Measurements from ENCODE around the gene THSD4. TPM values are rescaled to one million over a fixed set of nuclear protein-coding genes. Genes with fewer than 3 reads are reported as not detected.

THSD4 gene
- total and polyA plus RNA-seq, 2 of the 8 experiments (the other 6 are each of a cell fraction or from before 2014, with no cell fraction given): 2.5 to 6.2 TPM

GRCh38 chr15:71306538-71306937 is 191.3 kb downstream of the THSD4 start:
- H3K18ac ChIP-seq (ENCODE audit: extremely low read depth, low read length): no peak overlapping the region
- no peak overlapping the region for H3K23ac ChIP-seq (ENCODE audit: insufficient read length)
- H3K36me3 ChIP-seq (ENCODE audit: control insufficient read depth in 2 of 4, insufficient read depth in 4 of 4, low read length in 3 of 4): no peaks in the 10 kb centered on the region
- 0 out of 7 replicates have a peak, but pooled peaks cover 0 to 3% (median 0%) of the 10 kb centered on the region in 4 experiments for H3K4me1 ChIP-seq (replicated peaks in 1 of 4; ENCODE audit: control insufficient read depth in 3 of 4, insufficient read depth in 4 of 4, low read length in 3 of 4)
- H3K79me1 ChIP-seq (ENCODE audit: low read depth, low read length): no peaks in the 10 kb centered on the region
- no peak overlapping the region for H3K4ac ChIP-seq (replicated peaks; ENCODE audit: insufficient read length, low read depth, low read length)
- H4K5ac ChIP-seq (ENCODE audit: insufficient read length, low read depth, low read length): no peak overlapping the region
- no peaks in the 10 kb centered on the region for H4K20me1 ChIP-seq (replicated peaks in 1 of 2; ENCODE audit: control insufficient read depth in 1 of 2, insufficient read depth in 2 of 2, low read length in 2 of 2)
- H4K91ac ChIP-seq (replicated peaks; ENCODE audit: insufficient read length, low read length): no peak overlapping the region
- H3K79me2 ChIP-seq (ENCODE audit: control insufficient read depth in 1 of 2, insufficient read depth in 2 of 2, low read length in 2 of 2): no peaks in the 10 kb centered on the region
- H3K27ac ChIP-seq (ENCODE audit: low read depth, low read length): no peak overlapping the region
- H2AK5ac ChIP-seq (ENCODE audit: low read depth, low read length): no peak overlapping the region
- no peak overlapping the region for H2BK5ac ChIP-seq (ENCODE audit: low read depth, low read length)
- H3K9ac ChIP-seq (replicated peaks in 1 of 4; ENCODE audit: extremely low read depth in 1 of 4, low read depth in 3 of 4, low read length in 3 of 4): no peak overlapping the region
- FAIRE-seq (no peak), DNase-seq (ENCODE audit: low read depth in 1 of 2, low spot score in 2 of 2) (no peak)
- H4K8ac ChIP-seq (ENCODE audit: extremely low read depth, insufficient read depth, low read length): no peak overlapping the region
- H2BK15ac ChIP-seq (ENCODE audit: low read length): no peak overlapping the region
- H3K27me3 ChIP-seq (replicated peaks in 1 of 4; ENCODE audit: control insufficient read depth in 3 of 4, extremely low read depth in 1 of 4, insufficient read depth in 3 of 4, low read length in 3 of 4): no peaks in the 10 kb centered on the region
- H3K14ac ChIP-seq (ENCODE audit: insufficient read length): no peak overlapping the region
- no peaks in the 10 kb centered on the region for H3K23me2 ChIP-seq (ENCODE audit: low read depth, low read length)
- POLR2A ChIA-PET (ENCODE audit: partially characterized antibody): no interaction called here
- CTCF ChIA-PET (ENCODE audit: partially characterized antibody): no interaction called here
- H2AFZ ChIP-seq (ENCODE audit: low read length): no peak overlapping the region
- no peak overlapping the region for H2BK20ac ChIP-seq (ENCODE audit: low read length)
- H2BK12ac ChIP-seq (ENCODE audit: low read depth, low read length): no peak overlapping the region
- H2BK120ac ChIP-seq (replicated peaks; ENCODE audit: low read depth, low read length): no peak overlapping the region
- 0 out of 4 replicates have a peak, but pooled peaks cover 0 to 5% of the 10 kb centered on the region in 2 experiments for H3K9me3 ChIP-seq (ENCODE audit: insufficient read depth in 2 of 2, low read depth in 1 of 2, low read length in 1 of 2)
- no peak overlapping the region for H3K56ac ChIP-seq (replicated peaks; ENCODE audit: insufficient read length, low read depth, low read length)
- no peak overlapping the region for H3K4me2 ChIP-seq (ENCODE audit: insufficient read depth in 1 of 2, low read depth in 2 of 2, low read length in 2 of 2)
- H3K4me3 ChIP-seq (ENCODE audit: extremely low read depth in 1 of 4, insufficient read depth in 2 of 4, low read depth in 3 of 4, low read length in 4 of 4): no peak overlapping the region
- TF ChIP-seq RBBP5 (IDR thresholded peaks at IDR 0.05; ENCODE audit: borderline replicate concordance, low read depth, low read length) (no peak), TCF12 (IDR thresholded peaks at IDR 0.05; ENCODE audit: low read depth, low read length) (no peak), GABPA (IDR thresholded peaks at IDR 0.05; ENCODE audit: borderline replicate concordance, insufficient read depth, low read length) (no peak), MAX (IDR thresholded peaks at IDR 0.05) (no peak), JUND (IDR thresholded peaks at IDR 0.05; ENCODE audit: low read length) (no peak)

All from H1 (cell line).